Right lobe of liver (tissue), 4 donors: ENCODE results near the gene FLII.

Experiments
- CTCF ChIP-seq, 4 donors: fragments of 200-600 bp in 3 of 4; fragments of 450-650 bp in 1 of 4; IDR thresholded peaks; one replicate each; pipeline versions ENCODE4 v1.5.1 to v1.8.0; 2016 to 2022; ENCODE audit warnings: antibody characterized with exemption in 4 of 4, mild to moderate bottlenecking in 2 of 4
- POLR2A ChIP-seq: fragments of 450-650 bp; IDR thresholded peaks from one replicate; pipeline ENCODE4 v1.6.1; 2017; ENCODE audit warnings: antibody characterized with exemption, mild to moderate bottlenecking
- donor health status: DM: no; HTN: no; CAD: no.
- donor health status: DM: no; HTN: no; CAD: no.
- donor health status: DM: no; HTN: yes; CAD: no.

GRCh38 chr17:18250708-18251107 lies 7.8 kb downstream of the FLII start:
- TF ChIP-seq CTCF (IDR thresholded peaks at IDR 0.05) = no peak
- no peak for TF ChIP-seq POLR2A
